Testis (tissue), 3 donors: ENCODE measurements around the gene TLK1. TPM values are rescaled to one million over a fixed set of nuclear protein-coding genes. Genes with fewer than 3 reads are reported as not detected.
A peak's percentile ranks its signal among the peaks of the same experiment; 100 is the strongest.

ENCODE experiments used
- DNase-seq: peaks from one replicate; pipeline ENCODE4 v3.0.0-alpha.2; 2019
- H3K27ac ChIP-seq, 2 donors: fragments of 200-600 bp; sonication (generic); one replicate each; pipeline ENCODE4 v1.5.1; 2019
- H3K27me3 ChIP-seq: fragments of 200-600 bp; sonication (generic); one replicate; pipeline ENCODE4 v1.5.1; 2019
- H3K36me3 ChIP-seq: fragments of 200-600 bp; sonication (generic); one replicate; pipeline ENCODE4 v1.5.1; 2017; ENCODE audit warnings: low read depth; ENCODE audit errors: missing control alignments
- H3K4me1 ChIP-seq: fragments of 200-600 bp; sonication (generic); one replicate; pipeline ENCODE4 v1.5.1; 2019
- H3K4me3 ChIP-seq, 2 donors: fragments of 200-600 bp; sonication (generic); one replicate each; pipeline ENCODE4 v1.5.1; 2017 to 2019
- H3K9me3 ChIP-seq: fragments of 200-600 bp; sonication (generic); one replicate; pipeline ENCODE4 v1.5.1; 2017
- POLR2A ChIP-seq: fragments of 450-650 bp; IDR thresholded peaks from one replicate; pipeline ENCODE4 v1.6.1; 2017; ENCODE audit warnings: antibody characterized with exemption, mild to moderate bottlenecking, moderate library complexity
- WGBS, 2 donors: methylation state at CpG; one replicate each; pipeline ENCODE4 v1.1.5; 2018; 5-methylcytosine and 5-hydroxymethylcytosine counted together
- intact Hi-C: fragments of 100-400 bp; cut with DNase I; formaldehyde crosslinking; loops from one replicate; pipeline ENCODE4 v1.15.1; 2023; ENCODE audit warnings: low total_unique reads
- polyA plus RNA-seq: library from polyadenylated mRNA; stranded (reverse); fragments of 350-450 nt; fragmentation: Illumina TruSeq; extraction: RNeasy Lipid Tissue Mini Kit (QIAGEN cat#74804); gene quantifications from one replicate; pipeline ENCODE4 v1.2.3, GENCODE V29; 2014; ENCODE audit warnings: low read depth, low replicate concordance; ENCODE audit not compliant: insufficient read depth
- total RNA-seq, 2 donors: library from RNA; depleted of rRNA; stranded (reverse); fragments of >200 nt; gene quantifications; one replicate each; pipeline ENCODE4 v1.2.3, GENCODE V29; 2016
- TF ChIP-seq, protein P1 (sequence below), 3 experiments: fragments of 450-650 bp in 2 of 3; fragments of 200-600 bp in 1 of 3; sonication (generic) in 1 of 3; IDR thresholded peaks; one replicate each; pipeline ENCODE4 v1.5.1; 2016 to 2019; ENCODE audit warnings: antibody characterized with exemption in 3 of 3, mild to moderate bottlenecking in 2 of 3, moderate library complexity in 1 of 3

TLK1 gene
- total and polyA plus RNA-seq, 3 donors from 2014 or later = 36.8 to 112 (median 110) TPM

DNA sequence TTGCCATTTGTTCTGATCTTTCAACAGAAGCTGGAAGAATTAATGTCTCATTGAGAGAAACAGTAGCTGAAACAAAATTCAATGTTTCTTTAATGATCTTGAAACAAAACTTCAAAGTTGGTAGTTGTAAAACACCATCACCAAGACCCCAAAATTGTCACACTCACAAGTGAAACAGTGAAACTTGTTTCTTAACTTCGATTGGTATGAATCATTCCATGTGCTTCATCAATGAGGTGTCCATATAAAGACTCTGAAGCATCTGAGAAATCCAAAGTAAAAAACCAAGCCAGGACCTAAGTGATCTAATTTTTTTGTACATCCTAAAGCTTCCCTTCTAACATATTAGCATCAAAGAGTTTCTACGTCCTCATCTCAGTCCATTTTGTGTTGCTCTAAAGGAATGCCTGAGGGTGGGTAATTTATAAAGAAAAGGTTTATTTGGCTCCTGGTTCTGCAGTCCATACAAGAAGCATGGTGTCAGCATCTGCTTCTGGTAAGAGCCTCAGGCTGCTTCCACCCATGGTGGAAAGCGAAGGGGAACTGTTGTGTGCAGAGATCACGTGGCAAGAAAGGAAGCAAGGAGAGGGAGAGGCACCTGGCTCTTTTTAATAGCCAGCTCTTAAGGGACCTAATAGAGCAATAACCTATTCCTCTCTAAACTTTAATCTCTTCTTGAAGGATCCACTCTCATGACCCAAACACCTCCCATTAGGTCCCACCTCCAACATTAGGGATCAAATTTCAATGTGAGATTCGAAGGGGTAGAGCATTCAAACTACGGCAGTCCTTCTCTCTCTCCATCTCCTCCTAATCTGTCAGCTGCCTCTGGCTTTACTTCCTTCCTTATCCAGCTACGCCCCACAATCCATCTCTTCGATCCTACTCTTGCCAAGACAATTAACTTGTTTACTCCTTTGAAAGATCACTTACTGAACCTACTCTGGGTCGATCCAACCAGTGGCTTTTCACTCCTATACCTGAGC lies 20.7 kb upstream of the TLK1 start:
- Histone ChIP-seq H3K4me1 (peaks cover 4% of the 10 kb centered on the region), H3K36me3 (no peaks in the 10 kb centered on the region), H3K9me3 (no peaks in the 10 kb centered on the region), H3K27ac (no peak overlapping the region), H3K4me3 (no peak overlapping the region), H3K27me3 (no peaks in the 10 kb centered on the region)
- 63 to 72% methylated on average over 9 of the region's 9 CpGs for WGBS, 2 donors
- DNase-seq = no peak
- intact Hi-C loops = no loop called here
- TF ChIP-seq, protein P1, sequence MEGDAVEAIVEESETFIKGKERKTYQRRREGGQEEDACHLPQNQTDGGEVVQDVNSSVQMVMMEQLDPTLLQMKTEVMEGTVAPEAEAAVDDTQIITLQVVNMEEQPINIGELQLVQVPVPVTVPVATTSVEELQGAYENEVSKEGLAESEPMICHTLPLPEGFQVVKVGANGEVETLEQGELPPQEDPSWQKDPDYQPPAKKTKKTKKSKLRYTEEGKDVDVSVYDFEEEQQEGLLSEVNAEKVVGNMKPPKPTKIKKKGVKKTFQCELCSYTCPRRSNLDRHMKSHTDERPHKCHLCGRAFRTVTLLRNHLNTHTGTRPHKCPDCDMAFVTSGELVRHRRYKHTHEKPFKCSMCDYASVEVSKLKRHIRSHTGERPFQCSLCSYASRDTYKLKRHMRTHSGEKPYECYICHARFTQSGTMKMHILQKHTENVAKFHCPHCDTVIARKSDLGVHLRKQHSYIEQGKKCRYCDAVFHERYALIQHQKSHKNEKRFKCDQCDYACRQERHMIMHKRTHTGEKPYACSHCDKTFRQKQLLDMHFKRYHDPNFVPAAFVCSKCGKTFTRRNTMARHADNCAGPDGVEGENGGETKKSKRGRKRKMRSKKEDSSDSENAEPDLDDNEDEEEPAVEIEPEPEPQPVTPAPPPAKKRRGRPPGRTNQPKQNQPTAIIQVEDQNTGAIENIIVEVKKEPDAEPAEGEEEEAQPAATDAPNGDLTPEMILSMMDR (IDR thresholded peaks at IDR 0.05) = no peak
- no peak for TF ChIP-seq POLR2A

DNA sequence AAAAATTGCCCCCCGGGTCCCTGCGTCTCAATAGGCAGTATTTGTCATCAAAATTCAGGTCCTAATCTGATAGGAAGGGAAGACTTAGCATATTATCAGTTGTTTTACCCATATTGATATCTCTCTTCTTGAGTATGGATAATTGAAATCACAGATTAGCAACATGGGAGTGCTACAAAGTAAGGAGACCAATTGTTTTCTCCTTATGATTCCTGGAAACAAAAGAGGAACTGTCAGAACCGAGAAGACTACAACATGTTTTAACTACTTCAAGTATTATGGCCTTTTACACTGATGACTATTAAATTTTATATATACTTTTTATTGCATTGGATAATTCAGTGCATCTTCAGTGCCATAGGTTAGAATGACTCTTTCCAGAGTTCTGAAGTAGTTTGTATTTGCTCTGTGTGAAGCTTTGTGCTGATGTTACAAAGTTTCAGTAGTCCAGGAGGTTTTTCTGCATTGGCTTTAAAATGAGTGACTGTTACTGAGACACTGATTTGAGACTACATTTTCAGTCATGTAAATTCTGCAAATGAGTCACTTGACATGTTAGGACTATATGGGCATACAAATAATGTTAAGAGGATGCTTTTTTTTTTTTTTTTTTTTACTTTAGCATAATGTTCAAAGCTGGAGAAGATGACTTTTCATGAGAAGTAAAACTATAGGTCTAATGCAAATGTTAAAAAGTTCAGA lies 19.7 kb upstream of the TLK1 start:
- WGBS, 2 donors = 66 to 79% methylated on average over 3 of the region's 3 CpGs
- Histone ChIP-seq H3K9me3 (no peaks in the 10 kb centered on the region), H3K4me1 (peaks cover 3% of the 10 kb centered on the region), H3K27me3 (no peaks in the 10 kb centered on the region), H3K27ac (no peak overlapping the region), H3K4me3 (no peak overlapping the region), H3K36me3 (no peaks in the 10 kb centered on the region)
- no peak for DNase-seq
- no peak for TF ChIP-seq POLR2A
- TF ChIP-seq, protein P1 (IDR thresholded peaks at IDR 0.05) = no peak
- intact Hi-C loops = no loop called here

DNA sequence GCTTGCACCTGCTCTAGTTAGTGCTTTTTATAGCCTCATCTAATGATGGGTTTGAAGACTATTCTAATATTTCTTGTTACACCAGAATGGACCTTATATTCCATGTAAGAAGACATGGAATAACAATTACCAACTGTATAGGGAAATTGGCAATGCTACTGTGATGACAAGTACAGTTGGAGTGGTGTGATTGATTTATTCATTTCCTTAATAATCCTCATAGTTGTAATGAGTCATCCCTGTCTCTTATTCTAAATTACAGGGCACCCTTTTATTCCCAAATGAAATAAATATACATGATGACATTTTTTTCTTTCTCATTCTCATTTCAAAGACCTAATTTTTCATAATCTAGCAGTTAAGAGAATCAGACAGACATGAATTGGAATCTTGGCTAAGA lies 18.3 kb upstream of the TLK1 start:
- TF ChIP-seq, protein P1 (IDR thresholded peaks at IDR 0.05) = no peak
- TF ChIP-seq POLR2A = no peak
- no peaks in the 10 kb centered on the region for H3K4me1 ChIP-seq
- no peaks in the 10 kb centered on the region for H3K9me3 ChIP-seq
- no peak overlapping the region for H3K27ac ChIP-seq
- H3K4me3 ChIP-seq = no peak overlapping the region
- DNase-seq = no peak
- H3K36me3 ChIP-seq = no peaks in the 10 kb centered on the region
- H3K27me3 ChIP-seq = no peaks in the 10 kb centered on the region
- intact Hi-C loops = no loop called here

DNA sequence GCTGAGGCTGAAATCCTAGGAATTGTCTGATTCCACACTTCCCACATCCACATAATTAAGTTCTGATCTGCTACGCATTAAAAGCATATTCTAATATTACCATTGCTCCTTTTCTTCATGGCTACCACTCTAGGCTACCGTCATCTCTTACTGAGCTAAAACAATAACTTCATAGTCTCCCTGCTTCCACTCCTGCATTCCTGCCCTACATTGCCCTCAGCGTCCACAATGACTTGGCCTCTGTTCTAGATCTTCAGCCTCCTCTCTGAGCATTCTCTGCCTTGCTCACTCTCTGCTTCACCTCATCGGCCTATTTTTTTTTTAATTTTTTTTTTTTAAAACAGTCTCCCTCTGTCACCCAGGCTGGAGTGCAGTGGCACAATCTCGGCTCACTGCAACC lies 15.8 kb upstream of the TLK1 start:
- intact Hi-C loops = no loop called here
- H3K36me3 ChIP-seq = no peaks in the 10 kb centered on the region
- no peak overlapping the region for H3K27ac ChIP-seq
- WGBS, 2 donors = 83 to 87% methylated on average over 5 of the region's 5 CpGs
- no peaks in the 10 kb centered on the region for H3K4me1 ChIP-seq
- peak; percentile 35 for DNase-seq
- H3K27me3 ChIP-seq = no peaks in the 10 kb centered on the region
- TF ChIP-seq POLR2A = no peak
- TF ChIP-seq, protein P1 (IDR thresholded peaks at IDR 0.05) = no peak
- H3K9me3 ChIP-seq = no peaks in the 10 kb centered on the region
- no peak overlapping the region for H3K4me3 ChIP-seq
